Testis (tissue), 3 donors: ENCODE data around the gene MRPL28. TPM values are rescaled to one million over a fixed set of nuclear protein-coding genes. Genes with fewer than 3 reads are reported as not detected.

Experiments
- DNase-seq: peaks from one replicate; pipeline ENCODE4 v3.0.0-alpha.2; 2019
- H3K27ac ChIP-seq, 2 donors: fragments of 200-600 bp; sonication (generic); one replicate each; pipeline ENCODE4 v1.5.1; 2019
- H3K27me3 ChIP-seq: fragments of 200-600 bp; sonication (generic); one replicate; pipeline ENCODE4 v1.5.1; 2019
- H3K36me3 ChIP-seq: fragments of 200-600 bp; sonication (generic); one replicate; pipeline ENCODE4 v1.5.1; 2017; ENCODE audit warnings: low read depth; ENCODE audit errors: missing control alignments
- H3K4me1 ChIP-seq: fragments of 200-600 bp; sonication (generic); one replicate; pipeline ENCODE4 v1.5.1; 2019
- H3K4me3 ChIP-seq, 2 donors: fragments of 200-600 bp; sonication (generic); one replicate each; pipeline ENCODE4 v1.5.1; 2017 to 2019
- H3K9me3 ChIP-seq: fragments of 200-600 bp; sonication (generic); one replicate; pipeline ENCODE4 v1.5.1; 2017
- POLR2A ChIP-seq: fragments of 450-650 bp; IDR thresholded peaks from one replicate; pipeline ENCODE4 v1.6.1; 2017; ENCODE audit warnings: antibody characterized with exemption, mild to moderate bottlenecking, moderate library complexity
- WGBS, 2 donors: methylation state at CpG; one replicate each; pipeline ENCODE4 v1.1.5; 2018; 5-methylcytosine and 5-hydroxymethylcytosine counted together
- intact Hi-C: fragments of 100-400 bp; cut with DNase I; formaldehyde crosslinking; loops from one replicate; pipeline ENCODE4 v1.15.1; 2023; ENCODE audit warnings: low total_unique reads
- polyA plus RNA-seq: library from polyadenylated mRNA; stranded (reverse); fragments of 350-450 nt; fragmentation: Illumina TruSeq; extraction: RNeasy Lipid Tissue Mini Kit (QIAGEN cat#74804); gene quantifications from one replicate; pipeline ENCODE4 v1.2.3, GENCODE V29; 2014; ENCODE audit warnings: low read depth, low replicate concordance; ENCODE audit not compliant: insufficient read depth
- total RNA-seq, 2 donors: library from RNA; depleted of rRNA; stranded (reverse); fragments of >200 nt; gene quantifications; one replicate each; pipeline ENCODE4 v1.2.3, GENCODE V29; 2016
- TF ChIP-seq, protein P1 (sequence below), 3 experiments: fragments of 450-650 bp in 2 of 3; fragments of 200-600 bp in 1 of 3; sonication (generic) in 1 of 3; IDR thresholded peaks; one replicate each; pipeline ENCODE4 v1.5.1; 2016 to 2019; ENCODE audit warnings: antibody characterized with exemption in 3 of 3, mild to moderate bottlenecking in 2 of 3, moderate library complexity in 1 of 3

The MRPL28 gene
- total and polyA plus RNA-seq, 3 donors from 2014 or later, result 108 to 161 (median 119) TPM

DNA sequence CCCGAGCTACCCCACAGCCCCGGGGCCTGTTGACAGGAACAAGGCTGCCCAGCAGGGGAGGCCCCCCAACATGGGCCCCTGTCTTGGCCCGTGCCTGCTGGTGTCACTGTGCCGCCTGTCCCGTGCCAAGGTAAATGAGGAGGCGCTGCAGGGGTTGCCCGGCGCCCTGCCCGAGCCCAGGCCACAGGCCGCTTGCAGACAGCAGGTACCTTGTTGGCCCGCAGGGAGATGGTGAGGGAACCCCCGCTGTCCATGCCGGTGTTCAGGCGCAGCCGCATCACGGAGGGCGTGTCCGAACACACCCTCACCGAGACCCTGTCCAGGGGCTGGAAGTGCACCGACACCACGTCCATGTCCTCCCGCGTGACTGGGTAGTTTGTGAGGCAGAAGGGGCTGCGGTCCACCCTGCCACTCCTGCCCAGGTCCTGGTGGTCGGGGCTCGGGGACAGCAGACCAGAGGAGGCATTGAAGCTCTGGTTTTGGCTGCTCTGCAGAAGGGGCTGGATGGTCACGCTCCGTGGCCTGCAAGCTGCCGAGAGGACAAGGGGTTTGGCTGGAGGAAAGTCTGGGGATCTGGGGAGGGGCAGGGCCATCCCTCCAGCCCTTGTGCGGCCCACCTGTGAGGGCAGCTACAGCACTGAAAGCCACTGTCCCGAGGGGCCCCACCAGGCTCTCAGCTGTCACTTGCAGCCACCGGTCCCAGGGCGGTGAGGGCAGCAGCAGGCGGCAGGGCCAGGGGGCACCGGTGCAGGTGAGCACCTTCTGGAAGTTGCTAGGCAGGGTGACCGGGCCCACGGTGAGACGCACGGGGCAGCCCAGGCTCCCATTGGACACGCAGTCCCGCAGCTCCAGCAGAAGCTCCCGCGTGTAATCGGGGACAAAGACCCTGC lies 5.8 kb upstream of the MRPL28 start:
- Histone ChIP-seq H3K36me3 (no peaks in the 10 kb centered on the region), H3K27ac (no peak overlapping the region), H3K9me3 (no peaks in the 10 kb centered on the region), H3K27me3 (no peaks in the 10 kb centered on the region), H3K4me1 (peaks cover 34% of the 10 kb centered on the region), H3K4me3 (no peak overlapping the region)
- no peak for DNase-seq
- 95 to 96% methylated on average over 10 to 44 of the region's 44 CpGs for WGBS, 2 donors
- intact Hi-C loops, result no loop called here
- TF ChIP-seq, protein P1, sequence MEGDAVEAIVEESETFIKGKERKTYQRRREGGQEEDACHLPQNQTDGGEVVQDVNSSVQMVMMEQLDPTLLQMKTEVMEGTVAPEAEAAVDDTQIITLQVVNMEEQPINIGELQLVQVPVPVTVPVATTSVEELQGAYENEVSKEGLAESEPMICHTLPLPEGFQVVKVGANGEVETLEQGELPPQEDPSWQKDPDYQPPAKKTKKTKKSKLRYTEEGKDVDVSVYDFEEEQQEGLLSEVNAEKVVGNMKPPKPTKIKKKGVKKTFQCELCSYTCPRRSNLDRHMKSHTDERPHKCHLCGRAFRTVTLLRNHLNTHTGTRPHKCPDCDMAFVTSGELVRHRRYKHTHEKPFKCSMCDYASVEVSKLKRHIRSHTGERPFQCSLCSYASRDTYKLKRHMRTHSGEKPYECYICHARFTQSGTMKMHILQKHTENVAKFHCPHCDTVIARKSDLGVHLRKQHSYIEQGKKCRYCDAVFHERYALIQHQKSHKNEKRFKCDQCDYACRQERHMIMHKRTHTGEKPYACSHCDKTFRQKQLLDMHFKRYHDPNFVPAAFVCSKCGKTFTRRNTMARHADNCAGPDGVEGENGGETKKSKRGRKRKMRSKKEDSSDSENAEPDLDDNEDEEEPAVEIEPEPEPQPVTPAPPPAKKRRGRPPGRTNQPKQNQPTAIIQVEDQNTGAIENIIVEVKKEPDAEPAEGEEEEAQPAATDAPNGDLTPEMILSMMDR (IDR thresholded peaks at IDR 0.05), result no peak
- no peak for TF ChIP-seq POLR2A

DNA sequence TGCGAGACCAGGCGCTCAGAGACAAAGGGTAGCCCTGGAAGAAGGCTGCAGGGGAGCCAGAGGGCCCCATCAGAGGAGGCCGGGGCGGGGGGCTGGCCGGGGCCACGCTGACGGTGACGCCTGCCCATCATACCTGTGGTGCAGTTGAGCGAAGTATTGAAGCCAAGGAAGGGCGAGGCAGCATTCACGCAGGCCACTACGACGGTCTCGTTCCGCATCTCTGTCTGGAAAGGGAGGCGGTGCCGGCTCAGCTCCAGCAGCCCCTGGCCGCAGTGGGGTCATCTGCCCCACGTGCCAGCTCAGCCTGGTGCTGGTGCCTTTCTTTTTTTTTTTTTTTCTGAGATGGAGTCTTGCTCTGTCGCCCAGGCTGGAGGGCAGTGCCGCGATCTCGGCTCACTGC lies 4.9 kb upstream of the MRPL28 start:
- H3K27ac ChIP-seq, result no peak overlapping the region
- H3K4me3 ChIP-seq, result no peak overlapping the region
- peaks cover 33% of the 10 kb centered on the region for H3K4me1 ChIP-seq
- 92 to 94% methylated on average over 23 of the region's 23 CpGs for WGBS, 2 donors
- H3K9me3 ChIP-seq, result no peaks in the 10 kb centered on the region
- no peaks in the 10 kb centered on the region for H3K27me3 ChIP-seq
- DNase-seq, result no peak
- no peaks in the 10 kb centered on the region for H3K36me3 ChIP-seq
- TF ChIP-seq POLR2A, result no peak
- TF ChIP-seq, protein P1 (IDR thresholded peaks at IDR 0.05), result no peak
- intact Hi-C loops, result no loop called here

DNA sequence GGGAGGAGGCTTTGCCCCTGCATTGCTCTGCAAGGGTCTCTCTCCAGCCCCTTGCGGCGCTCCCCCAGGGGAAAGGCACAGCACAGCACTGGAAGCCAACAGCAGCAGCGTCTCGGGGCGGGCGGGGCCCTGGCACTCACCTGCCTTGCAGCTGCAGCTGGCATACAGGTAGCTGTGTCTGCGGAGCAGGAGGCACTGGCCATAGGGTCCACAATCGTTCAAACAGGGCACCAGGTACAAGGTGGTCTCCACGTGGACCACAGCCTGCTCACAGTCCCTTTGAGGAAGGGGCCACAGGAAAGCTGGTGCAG lies 4.2 kb upstream of the MRPL28 start:
- H3K4me1 ChIP-seq, result peaks cover 33% of the 10 kb centered on the region
- no peak for TF ChIP-seq POLR2A
- TF ChIP-seq, protein P1 (IDR thresholded peaks at IDR 0.05), result no peak
- no peaks in the 10 kb centered on the region for H3K9me3 ChIP-seq
- 93 to 97% methylated on average over 4 to 5 of the region's 9 CpGs for WGBS, 2 donors
- intact Hi-C loops, result no loop called here
- no peak overlapping the region for H3K27ac ChIP-seq
- no peak overlapping the region for H3K4me3 ChIP-seq
- no peaks in the 10 kb centered on the region for H3K36me3 ChIP-seq
- no peak for DNase-seq
- H3K27me3 ChIP-seq, result no peaks in the 10 kb centered on the region

DNA sequence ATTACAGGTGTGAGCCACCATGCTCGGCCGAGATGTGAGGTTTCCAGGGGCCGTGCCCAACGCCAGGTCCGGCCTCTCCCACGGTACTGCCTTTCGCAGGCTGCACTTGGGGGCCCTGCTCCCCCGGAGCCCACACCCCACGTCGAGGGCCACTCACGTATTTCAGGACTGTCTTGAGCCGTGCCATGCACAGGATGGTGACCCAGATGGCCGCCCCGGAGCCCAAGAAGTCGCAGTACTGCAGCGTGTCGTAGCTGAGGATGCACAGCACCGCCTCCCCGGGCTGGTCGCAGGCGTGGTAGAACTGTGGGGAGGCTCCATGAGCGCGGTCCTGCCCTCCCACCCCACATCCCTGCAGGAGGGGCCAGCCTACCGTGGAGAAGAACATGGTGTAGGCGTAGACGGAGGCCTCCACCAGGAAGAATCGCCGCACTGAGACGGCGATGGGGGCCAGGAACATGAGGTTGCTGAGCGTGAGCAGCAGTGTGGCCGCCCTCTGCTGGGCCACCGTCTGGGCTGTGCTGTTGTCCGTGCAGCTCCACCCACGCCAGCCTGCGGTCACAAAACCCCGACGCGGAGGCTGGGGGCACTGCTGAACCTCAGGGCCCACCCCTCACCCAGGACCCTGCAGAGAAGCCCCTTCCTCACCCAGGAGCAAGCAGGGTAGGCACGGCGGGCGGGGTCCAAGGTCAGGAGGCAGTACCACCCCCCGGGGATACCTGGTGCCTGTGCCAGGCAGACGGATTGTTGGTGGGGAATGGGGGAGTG lies 3.7 kb upstream of the MRPL28 start:
- Histone ChIP-seq H3K9me3 (no peaks in the 10 kb centered on the region), H3K27me3 (no peaks in the 10 kb centered on the region), H3K4me1 (peaks cover 31% of the 10 kb centered on the region), H3K27ac (no peak overlapping the region), H3K4me3 (no peak overlapping the region), H3K36me3 (no peaks in the 10 kb centered on the region)
- TF ChIP-seq, protein P1 (IDR thresholded peaks at IDR 0.05), result no peak
- no peak for TF ChIP-seq POLR2A
- WGBS, 2 donors, result 92 to 93% methylated on average over 16 to 44 of the region's 44 CpGs
- intact Hi-C loops, result no loop called here
- DNase-seq, result no peak
